GM18511 (cell line): ENCODE measurements around the gene RFC1.
"Not testable (repeated sequence)": the region's sequence is repeated elsewhere in the genome, so short reads cannot be mapped to it uniquely, and the experiment has no call there.

Experiments used
- ATAC-seq: cut with Tn5 transposase; IDR thresholded peaks from one replicate; pipeline ENCODE4 v1.9.1; 2021; ENCODE audit warnings: mild to moderate bottlenecking, moderate library complexity; ENCODE audit not compliant: unreplicated experiment

Gene RFC1

GRCh38 chr4:39365830-39366771, at the start of gene RFC1:
TSS of gene RFC1 (minus strand) at chr4:39366362. CDS start at chr4:39366241, 121 bp downstream.
- peak; percentile 81 for ATAC-seq

GRCh38 chr4:39415678-39416283, 49.6 kb upstream of the RFC1 start:
- ATAC-seq = no peak

- ATAC-seq = not testable (repeated sequence)
Observed at GRCh38 chr4:39411561-39411960, 45.4 kb upstream of the RFC1 start.

- ATAC-seq = no peak
Observed at GRCh38 chr4:39410415-39410814, 44.3 kb upstream of the RFC1 start.

GRCh38 chr4:39407584-39407885, 41.4 kb upstream of the RFC1 start:
- no peak for ATAC-seq

- no peak for ATAC-seq
Observed at GRCh38 chr4:39406763-39407583, 40.8 kb upstream of the RFC1 start, which contains the start of gene KLB. TSS of gene KLB (plus strand) at chr4:39406930. CDS start at chr4:39406950, 20 bp downstream.

GRCh38 chr4:39401640-39402039, 35.5 kb upstream of the RFC1 start:
- ATAC-seq = not testable (repeated sequence)

GRCh38 chr4:39394706-39395105, 28.5 kb upstream of the RFC1 start:
- ATAC-seq = no peak

- ATAC-seq = no peak
Observed at GRCh38 chr4:39390603-39391002, 24.4 kb upstream of the RFC1 start.

- ATAC-seq = no peak
Observed at GRCh38 chr4:39384563-39384962, 18.4 kb upstream of the RFC1 start.

GRCh38 chr4:39383690-39384089, 17.5 kb upstream of the RFC1 start:
- ATAC-seq = no peak

- no peak for ATAC-seq
Observed at GRCh38 chr4:39375478-39375877, 9.3 kb upstream of the RFC1 start.

GRCh38 chr4:39371209-39371608, 5.0 kb upstream of the RFC1 start:
- not testable (repeated sequence) for ATAC-seq

- no peak for ATAC-seq
Observed at GRCh38 chr4:39369301-39369700, 3.1 kb upstream of the RFC1 start.

- ATAC-seq = no peak
Observed at GRCh38 chr4:39367166-39367565, 1.0 kb upstream of the RFC1 start.

- no peak for ATAC-seq
Observed at GRCh38 chr4:39365360-39365759, 802 bp downstream of the RFC1 start.

GRCh38 chr4:39363773-39364393, 2.3 kb downstream of the RFC1 start:
- ATAC-seq = peak; percentile 51

- no peak for ATAC-seq
Observed at GRCh38 chr4:39362827-39363226, 3.3 kb downstream of the RFC1 start.

GRCh38 chr4:39360611-39361010, 5.6 kb downstream of the RFC1 start:
- peak; percentile 48 for ATAC-seq

- ATAC-seq = no peak
Observed at GRCh38 chr4:39357002-39357401, 9.2 kb downstream of the RFC1 start.

- no peak for ATAC-seq
Observed at GRCh38 chr4:39354254-39354552, 12.0 kb downstream of the RFC1 start.
